Measurements from ENCODE around the gene TFIP11.

TFIP11 gene

DNA sequence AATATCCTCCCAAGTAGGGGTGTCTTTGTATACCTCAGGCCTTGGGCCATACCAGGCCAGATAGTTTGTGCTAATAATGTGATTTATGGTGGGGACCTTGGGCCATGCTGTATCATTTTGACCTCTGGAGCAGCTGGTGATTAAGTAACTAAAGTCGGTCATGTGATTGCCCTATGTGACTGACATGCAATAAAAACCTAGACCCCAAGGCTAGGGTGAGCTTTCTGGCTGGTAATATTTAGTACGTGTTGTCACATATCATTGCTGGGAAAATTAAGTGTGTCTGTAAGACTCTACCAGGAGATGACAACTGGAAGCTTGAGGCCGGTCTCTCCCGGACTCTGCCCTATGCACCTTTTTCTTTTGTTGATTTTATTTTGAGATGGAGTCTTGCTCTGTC, 12.6 kb upstream of the TFIP11 start:
- TF ChIP-seq, protein P1, sequence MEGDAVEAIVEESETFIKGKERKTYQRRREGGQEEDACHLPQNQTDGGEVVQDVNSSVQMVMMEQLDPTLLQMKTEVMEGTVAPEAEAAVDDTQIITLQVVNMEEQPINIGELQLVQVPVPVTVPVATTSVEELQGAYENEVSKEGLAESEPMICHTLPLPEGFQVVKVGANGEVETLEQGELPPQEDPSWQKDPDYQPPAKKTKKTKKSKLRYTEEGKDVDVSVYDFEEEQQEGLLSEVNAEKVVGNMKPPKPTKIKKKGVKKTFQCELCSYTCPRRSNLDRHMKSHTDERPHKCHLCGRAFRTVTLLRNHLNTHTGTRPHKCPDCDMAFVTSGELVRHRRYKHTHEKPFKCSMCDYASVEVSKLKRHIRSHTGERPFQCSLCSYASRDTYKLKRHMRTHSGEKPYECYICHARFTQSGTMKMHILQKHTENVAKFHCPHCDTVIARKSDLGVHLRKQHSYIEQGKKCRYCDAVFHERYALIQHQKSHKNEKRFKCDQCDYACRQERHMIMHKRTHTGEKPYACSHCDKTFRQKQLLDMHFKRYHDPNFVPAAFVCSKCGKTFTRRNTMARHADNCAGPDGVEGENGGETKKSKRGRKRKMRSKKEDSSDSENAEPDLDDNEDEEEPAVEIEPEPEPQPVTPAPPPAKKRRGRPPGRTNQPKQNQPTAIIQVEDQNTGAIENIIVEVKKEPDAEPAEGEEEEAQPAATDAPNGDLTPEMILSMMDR (IDR thresholded peaks at IDR 0.05; ENCODE audit: borderline replicate concordance, insufficient read depth, low read depth, low read length) = no peak
- no peak overlapping the region for H3K4me3 ChIP-seq (ENCODE audit: low read depth, low read length)

DNA sequence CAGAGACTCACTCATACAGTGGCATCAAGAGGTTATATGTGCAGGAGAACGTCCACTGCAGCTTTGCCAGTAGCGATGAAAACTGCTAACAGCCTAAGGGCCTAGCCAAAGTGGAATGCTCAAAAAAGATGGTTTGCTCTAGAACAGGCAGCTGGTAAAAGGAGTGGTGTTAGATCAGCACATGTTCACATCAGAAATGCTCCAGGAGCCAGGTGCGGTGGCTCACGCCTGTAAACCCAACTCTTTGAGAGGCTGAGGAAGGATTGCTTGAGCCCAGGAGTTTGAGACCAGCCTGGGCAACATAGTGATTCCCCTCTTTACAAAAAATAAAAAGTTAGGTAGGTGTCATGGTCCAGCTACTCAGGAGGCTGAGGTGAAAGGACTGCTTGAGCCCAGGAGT, 10.3 kb upstream of the TFIP11 start:
- no peak overlapping the region for H3K4me3 ChIP-seq (ENCODE audit: low read depth, low read length)
- TF ChIP-seq, protein P1 (IDR thresholded peaks at IDR 0.05; ENCODE audit: borderline replicate concordance, insufficient read depth, low read depth, low read length) = no peak

DNA sequence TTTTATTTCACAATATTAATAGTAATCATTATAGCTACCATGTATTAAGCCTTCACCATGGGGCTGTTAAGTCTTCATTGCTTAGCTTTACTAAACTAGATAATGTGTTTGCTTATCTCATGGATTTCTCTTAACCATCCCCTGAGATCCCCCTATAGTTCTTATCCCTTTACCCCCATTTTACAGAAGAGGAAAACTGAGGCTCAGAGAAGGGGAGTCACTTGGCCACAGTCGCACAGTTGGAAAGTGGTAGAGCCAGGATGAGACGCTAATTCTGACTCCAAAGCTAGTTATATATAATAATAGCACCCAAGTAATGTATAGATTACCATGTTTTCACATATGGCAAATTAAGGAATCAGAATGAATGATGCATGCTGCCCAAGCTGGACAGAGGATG, 9.7 kb upstream of the TFIP11 start:
- TF ChIP-seq, protein P1 (IDR thresholded peaks at IDR 0.05; ENCODE audit: borderline replicate concordance, insufficient read depth, low read depth, low read length) = no peak
- no peak overlapping the region for H3K4me3 ChIP-seq (ENCODE audit: low read depth, low read length)

DNA sequence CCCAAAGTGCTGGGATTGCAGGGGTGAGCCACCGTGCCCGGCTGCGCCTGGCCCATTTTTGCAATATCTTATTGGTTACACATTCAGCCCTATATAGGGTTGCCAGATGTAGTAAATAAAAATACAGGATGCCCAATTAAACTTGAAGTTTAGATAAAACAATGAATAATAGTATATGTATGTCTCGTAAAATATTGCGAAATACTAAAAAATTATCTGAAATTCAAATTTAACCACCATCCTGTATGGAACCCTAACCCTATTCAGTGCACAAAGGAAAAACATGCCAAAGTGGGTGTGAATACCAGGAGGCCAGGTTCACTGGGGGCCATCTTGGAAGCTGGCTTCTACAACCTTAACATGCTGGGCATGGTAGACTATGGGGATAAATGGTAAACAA, 5.2 kb upstream of the TFIP11 start:
- no peak overlapping the region for H3K4me3 ChIP-seq (ENCODE audit: low read depth, low read length)
- TF ChIP-seq, protein P1 (IDR thresholded peaks at IDR 0.05; ENCODE audit: borderline replicate concordance, insufficient read depth, low read depth, low read length) = no peak

DNA sequence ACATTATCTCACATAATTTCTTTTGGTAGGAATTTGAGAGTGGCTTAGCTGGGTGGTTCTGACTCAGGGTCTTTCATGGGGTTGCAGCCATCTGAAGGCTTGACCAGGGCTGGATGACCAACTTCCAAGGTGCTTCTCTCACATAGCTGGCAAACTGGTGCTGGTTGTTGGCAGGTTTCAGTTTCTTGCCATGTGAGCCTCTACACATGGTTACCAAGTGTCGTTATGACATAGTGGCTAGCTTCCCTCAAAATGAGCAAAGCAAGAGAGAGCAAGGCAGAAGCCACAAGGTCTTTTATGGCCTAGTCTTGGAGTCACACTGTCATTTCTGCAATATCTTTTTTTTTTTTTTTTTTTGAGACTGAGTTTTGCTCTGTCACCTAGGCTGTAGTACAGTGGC, 4.2 kb upstream of the TFIP11 start:
- H3K4me3 ChIP-seq (ENCODE audit: low read depth, low read length) = no peak overlapping the region
- TF ChIP-seq, protein P1 (IDR thresholded peaks at IDR 0.05; ENCODE audit: borderline replicate concordance, insufficient read depth, low read depth, low read length) = no peak

DNA sequence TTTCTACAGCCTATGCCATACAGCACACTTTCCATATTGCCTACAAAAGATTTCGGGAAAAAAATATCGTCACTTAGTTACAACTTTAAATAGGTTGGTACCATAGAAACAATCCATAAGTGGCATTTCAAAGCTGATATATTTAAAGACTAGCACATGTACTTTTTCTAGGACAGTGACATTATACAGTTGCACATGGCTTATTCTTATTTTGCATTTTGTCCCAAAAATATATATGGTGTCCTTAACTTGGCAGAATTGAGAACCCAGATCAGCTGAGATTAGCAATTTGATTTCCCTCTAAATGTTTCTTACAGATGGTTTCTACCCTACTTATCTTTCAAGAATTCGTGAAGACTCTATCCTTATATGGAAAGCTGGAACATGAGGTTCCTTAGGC, 3.7 kb upstream of the TFIP11 start:
- TF ChIP-seq, protein P1 (IDR thresholded peaks at IDR 0.05; ENCODE audit: borderline replicate concordance, insufficient read depth, low read depth, low read length) = no peak
- no peak overlapping the region for H3K4me3 ChIP-seq (ENCODE audit: low read depth, low read length)

DNA sequence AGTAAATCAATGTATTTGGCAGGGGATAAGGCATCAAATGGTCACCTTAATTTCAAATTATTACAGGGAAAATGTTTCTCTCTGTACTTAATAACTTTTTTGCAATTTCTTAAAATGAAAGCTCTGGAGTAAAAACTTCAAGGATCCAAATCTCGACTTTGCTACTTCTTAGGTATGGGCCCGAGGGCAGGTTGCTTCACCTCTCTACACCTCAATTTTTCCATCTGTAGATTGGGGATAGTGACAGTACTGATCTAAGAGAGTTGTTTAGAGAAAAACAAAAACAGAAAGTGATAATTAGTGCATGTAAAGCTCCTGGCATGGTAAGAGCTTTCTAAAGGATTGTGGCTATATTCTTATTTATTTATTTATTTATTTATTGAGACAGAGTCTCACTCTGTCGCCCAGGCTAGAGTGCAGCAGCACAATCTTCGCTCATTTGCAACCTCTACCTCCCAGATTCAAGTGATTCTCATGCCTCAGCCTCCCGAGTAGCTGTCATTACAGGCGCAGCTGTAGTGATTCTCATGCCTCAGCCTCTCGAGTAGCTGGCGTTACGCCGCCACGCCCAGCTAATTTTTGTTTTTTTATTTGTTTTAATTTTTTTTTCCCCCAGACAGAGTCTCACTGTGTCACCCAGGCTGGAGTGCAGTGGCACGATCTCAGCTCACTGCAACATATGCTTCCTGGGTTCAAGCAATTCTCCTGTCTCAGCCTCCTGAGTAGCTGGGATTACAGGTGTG, 2.3 kb upstream of the TFIP11 start:
- TF ChIP-seq, protein P1 (IDR thresholded peaks at IDR 0.05; ENCODE audit: borderline replicate concordance, insufficient read depth, low read depth, low read length) = no peak
- H3K4me3 ChIP-seq (ENCODE audit: low read depth, low read length) = no peak overlapping the region

Data from GM12875 (cell line).